ENCODE measurements around the gene SLC22A1.

- no peak for TF ChIP-seq CTCF (IDR thresholded peaks at IDR 0.05)
- TF ChIP-seq EP300 (IDR thresholded peaks at IDR 0.05) = no peak
- no peak for TF ChIP-seq POLR2AphosphoS5 (IDR thresholded peaks at IDR 0.05)
Observed at GRCh38 chr6:160095146-160095845, 26.3 kb upstream of the SLC22A1 start.

All from gastroesophageal sphincter (tissue), 3 donors.